ENCODE measurements around the gene LSAMP. TPM values are rescaled to one million over a fixed set of nuclear protein-coding genes. Genes with fewer than 3 reads are reported as not detected.

LSAMP gene
- total and polyA plus RNA-seq, 2 of the 13 experiments (the other 11 are each of a cell fraction or from before 2014, with no cell fraction given): not detected

DNA sequence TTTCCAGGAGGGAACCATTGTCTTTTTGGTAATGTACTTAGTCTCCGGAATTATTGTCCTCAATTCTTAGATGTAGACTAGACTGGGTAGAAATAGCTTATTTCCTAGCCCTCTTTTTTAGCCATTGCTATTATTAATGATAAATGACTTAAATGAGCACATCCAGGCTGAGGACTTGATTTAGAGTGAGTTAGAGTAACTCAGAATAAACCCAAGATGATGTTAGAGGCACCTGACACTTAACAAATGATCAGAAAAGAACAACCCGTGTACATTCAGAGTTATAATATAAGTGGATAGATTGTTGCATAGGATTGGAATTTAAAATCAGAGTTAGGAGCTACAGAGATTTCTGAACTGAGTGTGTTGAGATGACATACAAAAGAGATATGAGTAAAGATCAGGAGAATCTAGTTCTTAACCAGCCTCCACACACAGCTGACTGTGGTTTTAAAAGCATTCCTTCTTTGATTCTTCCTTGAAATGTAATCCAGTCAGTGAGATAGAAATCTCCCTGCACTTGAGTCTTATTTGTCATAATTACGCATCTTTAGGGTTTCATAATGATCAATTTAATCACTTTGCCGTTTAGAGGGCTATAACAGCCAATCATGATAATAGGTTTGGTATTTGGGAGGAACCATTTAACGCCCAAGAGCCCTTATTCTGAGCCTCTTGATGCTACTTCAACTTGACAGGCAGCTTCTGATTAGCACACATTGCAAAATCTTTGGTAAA lies 455.4 kb downstream of the LSAMP start:
- ATAC-seq (no peak), DNase-seq (ENCODE audit: low spot score) (no peak), FAIRE-seq (no peak)
- in situ Hi-C loops (cut with HindIII; ENCODE audit: extremely low pct_ligation_motif_present, low pct_unique_long_range_greater_than_20kb) (no loop called here), intact Hi-C loops (cut with micrococcal nuclease; ENCODE audit: unreplicated experiment) (no loop called here)
- H3K27me3 ChIP-seq (ENCODE audit: control insufficient read depth in 1 of 2, insufficient read depth in 2 of 2, low read length in 2 of 2): no peaks in the 10 kb centered on the region
- no TSS peak for BruUV-seq (replicated peaks)
- no peak for TF ChIP-seq RFXAP (CRISPR knock-in tag; IDR thresholded peaks at IDR 0.05; ENCODE audit: borderline replicate concordance)
- no peak for TF ChIP-seq WIZ (CRISPR knock-in tag; IDR thresholded peaks at IDR 0.05)
- no peak for TF ChIP-seq SMC3 (IDR thresholded peaks at IDR 0.05; ENCODE audit: low read length)
- no peak for TF ChIP-seq RBFOX2 (IDR thresholded peaks at IDR 0.05; ENCODE audit: low read depth, low read length)
- no peak for TF ChIP-seq ISX (CRISPR knock-in tag; conservative IDR thresholded peaks at IDR 0.05)
- TF ChIP-seq ZNF44 (CRISPR knock-in tag; IDR thresholded peaks at IDR 0.05): no peak
- TF ChIP-seq ZNF639 (CRISPR knock-in tag; conservative IDR thresholded peaks at IDR 0.05): no peak
- no peak for TF ChIP-seq U2AF2 (IDR thresholded peaks at IDR 0.05; ENCODE audit: low read depth, low read length)
- TF ChIP-seq MAFK (conservative IDR thresholded peaks at IDR 0.05 in 1 of 2, IDR thresholded peaks at IDR 0.05 in 1 of 2; ENCODE audit: low read length in 2 of 2): no peak
- no peak for TF ChIP-seq MTERF4 (CRISPR knock-in tag; IDR thresholded peaks at IDR 0.05)
- TF ChIP-seq HOXA3 (CRISPR knock-in tag; IDR thresholded peaks at IDR 0.05): no peak
- no peak for TF ChIP-seq CHD2 (IDR thresholded peaks at IDR 0.05; ENCODE audit: low read depth, low read length)
- no peak for TF ChIP-seq RAD51 (IDR thresholded peaks at IDR 0.05; ENCODE audit: borderline replicate concordance)
- no peak for TF ChIP-seq RBM39 (IDR thresholded peaks at IDR 0.05; ENCODE audit: low read depth, low read length, poor library complexity, severe bottlenecking)
- no peak for TF ChIP-seq ZKSCAN8 (CRISPR knock-in tag; IDR thresholded peaks at IDR 0.05; ENCODE audit: borderline replicate concordance)
- 13% methylated on average over 5 of the region's 5 CpGs for WGBS (ENCODE audit: low lambda C conversion rate)
- H3K4me3 ChIP-seq (replicated peaks in 1 of 3; ENCODE audit: insufficient read depth in 1 of 3, low read depth in 2 of 3, low read length in 3 of 3): no peak overlapping the region
- H2AFZ ChIP-seq (ENCODE audit: low read length): no peak overlapping the region
- no peaks in the 10 kb centered on the region for H4K20me1 ChIP-seq (ENCODE audit: insufficient read depth, low read length)
- no peak overlapping the region for H3K4me2 ChIP-seq (ENCODE audit: low read depth, low read length)
- H3K9ac ChIP-seq (ENCODE audit: insufficient read depth, low read depth, low read length): no peak overlapping the region
- no peaks in the 10 kb centered on the region for H3K9me3 ChIP-seq (ENCODE audit: low read length)
- POLR2A ChIA-PET: no interaction called here
- no peaks in the 10 kb centered on the region for H3K79me2 ChIP-seq (ENCODE audit: insufficient read depth, low read length)
- no peaks in the 10 kb centered on the region for H3K36me3 ChIP-seq (replicated peaks in 1 of 2; ENCODE audit: control insufficient read depth in 1 of 2, insufficient read depth in 2 of 2, low read length in 2 of 2)
- H3K27ac ChIP-seq (ENCODE audit: extremely low read length, insufficient read depth, low read length): no peak overlapping the region
- H3K4me1 ChIP-seq (ENCODE audit: insufficient read depth, low read length): no peaks in the 10 kb centered on the region
- CTCF ChIA-PET (ENCODE audit: low intra/inter-chr PET ratio, low total read pairs): no interaction called here

Data from HepG2 (cell line).